GM06990 (cell line): Measurements from ENCODE around the gene RNGTT.

Experiments
- DNase-seq: peaks from one replicate; pipeline ENCODE4 v3.0.0-alpha.2; 2011; ENCODE audit not compliant: insufficient read length; ENCODE audit errors: extremely low read depth
- H3K27me3 ChIP-seq: replicated peaks from 2 replicates; pipeline ENCODE4 v1.6.0; 2011; ENCODE audit warnings: low read length; ENCODE audit not compliant: control insufficient read depth, insufficient read depth
- H3K36me3 ChIP-seq: 2 replicates; pipeline ENCODE4 v1.5.1; 2011; ENCODE audit warnings: low read length; ENCODE audit not compliant: control insufficient read depth, insufficient read depth
- H3K4me3 ChIP-seq: replicated peaks from 2 replicates; pipeline ENCODE4 v1.5.1; 2011; ENCODE audit warnings: low read depth, mild to moderate bottlenecking, control low read depth, low read length
- TF ChIP-seq, protein P1 (sequence below): IDR thresholded peaks from 2 replicates; pipeline ENCODE4 v1.5.1; 2011; ENCODE audit warnings: low read length, control low read depth, mild to moderate bottlenecking, inconsistent platforms; ENCODE audit not compliant: insufficient read depth, poor library complexity, severe bottlenecking

Gene RNGTT

DNA sequence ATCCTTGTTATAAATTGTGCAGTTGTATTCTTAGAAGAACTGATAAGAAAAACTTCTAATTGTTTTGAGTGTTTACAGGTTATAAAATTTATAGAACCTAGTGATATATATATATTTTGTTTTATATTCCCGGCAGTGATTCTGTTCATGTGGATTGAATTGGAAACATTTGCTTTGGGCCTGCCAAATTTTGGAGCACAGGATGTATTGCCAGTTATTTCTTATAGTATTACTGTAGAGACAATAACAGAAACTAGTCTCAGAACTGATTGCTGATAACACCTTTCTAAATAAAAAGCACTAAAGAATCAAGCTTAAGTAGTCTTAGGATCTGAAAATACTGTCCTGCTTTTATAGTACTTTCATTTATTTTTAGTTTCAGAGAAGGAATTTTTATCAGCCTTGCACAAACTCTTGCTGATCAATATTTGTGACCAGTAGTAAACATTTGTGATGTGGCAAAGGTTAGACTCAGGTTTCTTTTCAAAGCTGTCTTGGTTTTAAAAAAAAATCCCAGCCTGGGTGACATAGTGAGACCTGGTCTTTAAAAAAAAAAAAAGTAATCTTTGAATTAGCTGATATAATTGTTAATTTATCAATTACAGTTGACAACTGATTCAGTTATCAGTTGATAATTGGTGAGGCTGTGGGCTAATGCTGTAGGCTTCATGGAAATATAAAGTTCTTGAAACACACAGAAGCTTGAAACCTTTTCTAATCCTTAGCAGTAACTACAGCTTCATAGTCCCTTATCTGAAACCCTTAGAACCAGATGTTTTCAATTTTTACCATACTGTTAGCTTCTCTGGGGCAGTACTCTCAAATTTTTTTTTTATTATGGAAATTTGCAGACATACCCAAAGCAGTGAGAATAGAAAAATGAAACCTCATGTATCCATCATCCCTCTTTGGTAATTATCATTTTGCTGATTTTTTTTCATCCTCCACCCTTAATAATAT lies 42.4 kb downstream of the RNGTT start:
- TF ChIP-seq, protein P1, sequence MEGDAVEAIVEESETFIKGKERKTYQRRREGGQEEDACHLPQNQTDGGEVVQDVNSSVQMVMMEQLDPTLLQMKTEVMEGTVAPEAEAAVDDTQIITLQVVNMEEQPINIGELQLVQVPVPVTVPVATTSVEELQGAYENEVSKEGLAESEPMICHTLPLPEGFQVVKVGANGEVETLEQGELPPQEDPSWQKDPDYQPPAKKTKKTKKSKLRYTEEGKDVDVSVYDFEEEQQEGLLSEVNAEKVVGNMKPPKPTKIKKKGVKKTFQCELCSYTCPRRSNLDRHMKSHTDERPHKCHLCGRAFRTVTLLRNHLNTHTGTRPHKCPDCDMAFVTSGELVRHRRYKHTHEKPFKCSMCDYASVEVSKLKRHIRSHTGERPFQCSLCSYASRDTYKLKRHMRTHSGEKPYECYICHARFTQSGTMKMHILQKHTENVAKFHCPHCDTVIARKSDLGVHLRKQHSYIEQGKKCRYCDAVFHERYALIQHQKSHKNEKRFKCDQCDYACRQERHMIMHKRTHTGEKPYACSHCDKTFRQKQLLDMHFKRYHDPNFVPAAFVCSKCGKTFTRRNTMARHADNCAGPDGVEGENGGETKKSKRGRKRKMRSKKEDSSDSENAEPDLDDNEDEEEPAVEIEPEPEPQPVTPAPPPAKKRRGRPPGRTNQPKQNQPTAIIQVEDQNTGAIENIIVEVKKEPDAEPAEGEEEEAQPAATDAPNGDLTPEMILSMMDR, result no peak
- Histone ChIP-seq H3K27me3 (no peaks in the 10 kb centered on the region), H3K36me3 (peaks cover 2% of the 10 kb centered on the region), H3K4me3 (no peak overlapping the region)
- no peak for DNase-seq

DNA sequence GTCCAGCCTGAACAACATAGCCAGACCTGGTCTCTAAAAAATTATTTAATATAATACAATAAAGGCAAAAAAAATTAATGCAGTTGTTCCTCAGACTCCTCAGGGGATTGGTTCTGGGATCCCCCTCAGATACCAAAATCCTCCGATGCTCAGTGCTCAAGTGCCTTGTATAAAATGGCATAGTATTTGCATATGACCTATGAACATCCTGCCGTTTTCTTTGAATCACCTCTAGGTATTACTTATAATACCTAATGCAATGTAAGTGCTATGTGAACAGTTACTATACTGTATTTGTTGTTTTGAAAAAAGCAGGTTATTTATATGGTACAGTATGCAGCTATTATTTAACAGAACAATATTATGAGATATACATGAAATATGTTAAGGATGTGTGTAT lies 43.3 kb downstream of the RNGTT start:
- TF ChIP-seq, protein P1, result no peak
- H3K4me3 ChIP-seq, result no peak overlapping the region
- H3K27me3 ChIP-seq, result no peaks in the 10 kb centered on the region
- peaks cover 2% of the 10 kb centered on the region for H3K36me3 ChIP-seq
- no peak for DNase-seq

DNA sequence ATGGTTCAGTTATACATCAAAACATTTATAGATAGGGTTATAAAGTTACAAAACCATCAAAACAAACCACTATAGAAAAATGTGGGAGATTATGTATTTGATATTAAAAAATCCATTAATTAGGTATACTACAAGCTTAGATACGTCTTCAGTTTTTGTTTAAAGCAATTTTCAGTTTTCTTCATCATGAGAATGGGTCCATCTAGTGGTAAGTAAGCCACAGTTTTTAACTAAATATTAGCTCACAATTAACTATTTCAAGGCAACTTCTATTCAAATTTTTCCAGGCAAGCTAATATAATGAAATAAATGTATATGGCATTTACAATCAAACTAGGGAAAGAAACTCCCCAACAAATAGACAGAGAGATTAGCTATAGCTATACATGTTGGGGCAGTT lies 44.4 kb downstream of the RNGTT start:
- Histone ChIP-seq H3K27me3 (no peaks in the 10 kb centered on the region), H3K4me3 (no peak overlapping the region), H3K36me3 (peaks cover 2% of the 10 kb centered on the region)
- TF ChIP-seq, protein P1, result no peak
- DNase-seq, result no peak

DNA sequence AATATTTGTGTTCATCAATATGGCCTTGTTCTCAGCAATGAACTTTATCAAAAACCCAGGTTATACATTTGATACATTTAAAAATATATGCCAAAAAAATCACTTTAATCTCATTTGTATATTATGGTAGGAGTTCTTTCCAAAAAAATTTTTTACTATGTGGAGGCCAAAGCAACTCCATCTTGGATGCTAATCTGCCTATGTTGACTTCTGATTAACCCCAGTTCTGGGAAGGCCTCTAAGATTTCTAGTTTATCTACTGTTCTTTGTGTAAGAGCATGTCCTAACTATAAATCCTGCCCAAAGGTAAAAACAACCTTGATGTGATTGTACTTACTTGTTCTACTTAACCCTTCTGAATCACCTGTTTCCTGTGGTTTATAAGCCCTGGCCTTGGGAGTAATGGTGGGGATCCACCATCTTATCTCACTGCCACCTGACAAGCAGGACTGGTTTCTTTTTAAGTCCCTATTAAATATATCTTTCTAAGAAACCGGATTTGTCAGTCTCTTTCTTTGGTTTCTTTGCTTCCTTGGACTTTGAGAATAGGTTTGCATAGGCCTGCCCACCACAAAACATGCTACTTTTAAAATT lies 46.7 kb downstream of the RNGTT start:
- Histone ChIP-seq H3K36me3 (no peaks in the 10 kb centered on the region), H3K4me3 (no peak overlapping the region), H3K27me3 (no peaks in the 10 kb centered on the region)
- TF ChIP-seq, protein P1, result no peak
- DNase-seq, result no peak

DNA sequence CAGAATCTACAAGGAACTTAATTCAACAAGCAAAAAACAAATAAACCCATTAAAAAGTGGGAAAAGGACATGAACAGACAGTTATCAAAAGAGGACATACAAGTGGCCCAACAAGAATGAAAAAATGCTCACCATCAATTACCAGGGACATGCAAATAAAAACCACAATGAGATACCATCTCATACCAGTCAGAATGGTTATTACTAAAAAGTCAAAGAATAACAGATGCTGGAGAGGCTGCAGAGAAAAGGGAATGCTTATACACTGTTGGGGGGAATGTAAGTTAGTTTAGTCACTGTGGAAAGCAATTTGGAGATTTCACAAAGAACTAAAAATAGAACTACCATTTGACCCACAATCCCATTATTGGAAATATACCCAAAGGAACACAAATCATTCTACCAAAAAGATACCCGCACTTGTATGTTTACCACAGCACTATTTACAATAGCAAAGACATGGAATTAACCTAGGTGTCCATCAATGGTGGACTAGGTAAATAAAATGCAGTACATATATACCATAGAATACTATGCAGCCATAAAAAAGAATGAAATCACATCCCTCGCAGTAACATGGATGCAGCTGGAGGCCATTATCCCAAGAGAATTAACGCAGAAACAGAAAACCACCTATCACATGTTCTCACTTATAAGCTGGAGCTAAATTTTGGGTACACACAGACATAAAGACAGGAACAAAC lies 48.4 kb downstream of the RNGTT start:
- TF ChIP-seq, protein P1, result no peak
- Histone ChIP-seq H3K27me3 (no peaks in the 10 kb centered on the region), H3K36me3 (no peaks in the 10 kb centered on the region), H3K4me3 (no peak overlapping the region)
- no peak for DNase-seq
